Activated T-cell treated with anti-CD3 and anti-CD28 coated beads for 48 hours (primary cell): ENCODE measurements around the gene EIPR1.

Source experiments
- DNase-seq: peaks from one replicate; pipeline ENCODE4 v3.0.0-alpha.2; 2020; ENCODE audit warnings: low read depth

EIPR1 gene

GRCh38 chr2:3246928-3247714, 130.5 kb downstream of the EIPR1 start:
- DNase-seq = no peak

- DNase-seq = no peak
Observed at GRCh38 chr2:3246406-3246805, 131.2 kb downstream of the EIPR1 start.

GRCh38 chr2:3244486-3244885, 133.1 kb downstream of the EIPR1 start:
- DNase-seq = no peak

- no peak for DNase-seq
Observed at GRCh38 chr2:3243804-3244203, 133.8 kb downstream of the EIPR1 start.

- DNase-seq = no peak
Observed at GRCh38 chr2:3242747-3243369, 134.8 kb downstream of the EIPR1 start.

- no peak for DNase-seq
Observed at GRCh38 chr2:3241971-3242746, 135.5 kb downstream of the EIPR1 start.

- no peak for DNase-seq
Observed at GRCh38 chr2:3238951-3239841, 138.4 kb downstream of the EIPR1 start.

- DNase-seq = no peak
Observed at GRCh38 chr2:3236300-3237045, 141.1 kb downstream of the EIPR1 start.

- DNase-seq = no peak
Observed at GRCh38 chr2:3233877-3234276, 143.7 kb downstream of the EIPR1 start.

GRCh38 chr2:3229221-3229620, 148.4 kb downstream of the EIPR1 start:
- DNase-seq = no peak

GRCh38 chr2:3224681-3225080, 152.9 kb downstream of the EIPR1 start:
- DNase-seq = no peak

- peak; percentile 82 for DNase-seq
Observed at GRCh38 chr2:3223080-3223923, 154.3 kb downstream of the EIPR1 start.

- DNase-seq = peak; percentile 62
Observed at GRCh38 chr2:3222636-3223035, 155.0 kb downstream of the EIPR1 start.

- DNase-seq = no peak
Observed at GRCh38 chr2:3219536-3219935, 158.1 kb downstream of the EIPR1 start.

GRCh38 chr2:3217646-3218045, 160.0 kb downstream of the EIPR1 start:
- DNase-seq = no peak

- DNase-seq = no peak
Observed at GRCh38 chr2:3216841-3217495, 160.7 kb downstream of the EIPR1 start.

GRCh38 chr2:3214806-3215404, 162.7 kb downstream of the EIPR1 start:
- no peak for DNase-seq

- no peak for DNase-seq
Observed at GRCh38 chr2:3214065-3214464, 163.6 kb downstream of the EIPR1 start.

GRCh38 chr2:3212984-3213383, 164.6 kb downstream of the EIPR1 start:
- no peak for DNase-seq

- no peak for DNase-seq
Observed at GRCh38 chr2:3212061-3212362, 165.6 kb downstream of the EIPR1 start.
